ENCODE results near the gene MISP3.

The MISP3 gene

GRCh38 chr19:14053500-14053899 is 19.1 kb upstream of the MISP3 start:
- DNase-seq (ENCODE audit: low spot score) = no peak

- no peak for DNase-seq (ENCODE audit: low spot score)
These were observed 18.5 kb upstream of the MISP3 start for GRCh38 chr19:14054099-14054498.

DNA sequence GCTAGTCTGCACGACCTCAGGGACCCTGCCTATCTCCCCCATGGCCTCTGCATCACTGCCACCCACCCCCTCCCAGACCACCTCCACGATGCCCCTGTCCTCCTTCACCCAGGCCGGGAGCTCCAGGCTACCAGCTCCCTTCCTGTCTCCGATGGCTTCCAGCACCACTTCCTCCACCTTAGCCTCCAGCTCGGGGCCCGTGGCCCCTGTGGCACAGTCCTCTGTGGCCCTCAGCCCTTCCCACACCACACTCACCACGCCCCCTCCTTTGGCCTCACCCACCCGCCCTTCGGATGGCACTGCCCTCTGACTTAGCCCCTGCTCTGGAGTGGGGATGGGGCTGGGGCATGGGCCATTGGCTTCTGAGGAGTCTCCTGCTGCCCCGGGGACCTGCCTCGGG is 17.9 kb upstream of the MISP3 start:
- DNase-seq (ENCODE audit: low spot score) = no peak

DNA sequence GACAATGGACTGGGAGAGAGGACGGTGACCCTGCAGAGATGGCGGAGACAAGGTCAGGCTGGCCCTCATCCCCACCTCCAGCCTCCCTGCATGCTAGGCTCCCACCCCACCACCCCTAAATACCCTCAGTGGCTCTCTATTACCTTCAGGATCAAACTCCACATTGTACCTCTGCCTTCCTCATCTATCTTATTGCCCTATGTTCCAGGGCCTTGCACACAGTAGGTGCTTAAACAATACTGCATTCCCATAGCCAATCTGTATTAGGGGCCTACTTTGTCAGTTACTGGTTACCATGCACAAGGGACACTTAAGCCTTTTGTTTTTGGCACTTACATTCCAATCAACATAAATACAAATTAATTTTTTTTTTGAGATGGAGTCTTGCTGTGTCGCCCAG is 17.2 kb upstream of the MISP3 start:
- DNase-seq (ENCODE audit: low spot score) = no peak

- DNase-seq (ENCODE audit: low spot score) = no peak
These were observed 16.4 kb upstream of the MISP3 start for GRCh38 chr19:14056069-14056666.

DNA sequence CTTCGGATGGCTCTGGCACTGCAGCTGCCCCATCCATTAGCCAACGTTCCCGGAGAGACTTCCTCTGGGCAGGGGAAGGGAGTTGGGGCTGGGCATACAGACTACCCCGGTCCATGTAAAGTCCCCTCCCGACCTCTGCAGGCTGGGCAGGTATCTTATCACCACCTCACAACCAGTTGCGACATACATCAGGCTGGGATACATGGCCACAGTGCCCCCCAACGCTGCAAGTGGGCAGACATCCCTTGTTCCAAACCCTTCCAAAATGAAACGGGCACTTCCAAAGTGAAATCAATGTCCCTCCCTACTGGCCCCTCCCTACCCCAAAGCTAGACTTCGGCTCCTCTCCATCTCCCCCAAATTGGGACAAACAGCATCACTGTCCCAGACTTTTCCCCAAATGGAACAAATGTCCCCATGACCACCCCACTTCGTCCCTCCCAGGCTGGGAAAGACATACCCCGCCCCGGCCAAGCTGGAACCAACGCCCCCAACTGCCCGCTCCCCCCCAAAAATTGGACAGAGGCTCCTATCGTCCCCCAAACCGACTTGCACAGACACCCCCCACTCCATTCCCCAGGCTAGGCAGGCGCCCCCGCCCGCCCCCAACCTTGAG is 15.7 kb upstream of the MISP3 start:
- no peak for DNase-seq (ENCODE audit: low spot score)

DNA sequence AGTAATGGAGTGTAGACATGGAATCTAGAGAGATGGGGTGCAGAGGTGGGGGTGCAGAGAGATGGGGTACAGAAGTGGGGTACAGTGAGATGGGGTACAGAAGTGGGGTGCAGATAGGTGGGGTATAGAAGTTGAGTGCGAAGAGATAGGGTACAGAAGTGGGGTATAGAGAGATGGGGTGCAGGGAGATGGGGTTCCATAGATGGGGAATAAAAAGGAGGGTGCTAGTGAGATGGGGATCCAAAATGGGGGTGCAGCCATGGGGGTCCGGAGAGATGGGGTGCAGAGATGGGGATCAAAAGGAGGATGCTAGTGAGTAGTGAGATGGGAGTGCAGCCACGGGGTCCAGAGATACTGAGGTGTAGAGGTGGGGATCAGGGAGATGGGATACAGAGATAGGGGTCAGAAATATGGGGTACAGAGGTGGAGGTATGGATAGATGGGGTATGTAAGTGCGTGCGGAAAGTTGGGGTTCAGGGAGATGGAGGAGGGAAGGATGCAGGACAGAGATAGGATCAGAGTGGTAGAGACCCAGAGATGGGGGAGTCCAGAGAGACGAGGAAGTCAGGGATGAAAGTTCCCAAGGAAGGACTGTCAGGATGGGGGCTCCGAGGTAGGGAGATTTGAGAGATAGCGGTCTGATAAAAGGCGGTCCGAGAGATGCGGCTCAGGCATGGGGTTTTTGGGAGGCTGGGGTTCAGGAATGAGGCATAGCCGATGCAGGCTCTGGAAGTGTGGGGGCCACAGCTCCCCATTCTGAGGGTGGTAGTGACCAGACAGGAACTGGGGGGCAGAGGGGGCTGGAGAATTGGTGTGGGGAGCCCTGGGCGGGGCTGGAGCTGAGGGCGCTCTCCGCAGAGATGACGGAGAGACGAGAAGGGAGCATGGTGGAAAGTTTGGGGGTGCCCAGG is 14.1 kb upstream of the MISP3 start:
- no peak for DNase-seq (ENCODE audit: low spot score)

GRCh38 chr19:14059093-14059480 is 13.5 kb upstream of the MISP3 start:
- peak; percentile 44 for DNase-seq (ENCODE audit: low spot score)

DNA sequence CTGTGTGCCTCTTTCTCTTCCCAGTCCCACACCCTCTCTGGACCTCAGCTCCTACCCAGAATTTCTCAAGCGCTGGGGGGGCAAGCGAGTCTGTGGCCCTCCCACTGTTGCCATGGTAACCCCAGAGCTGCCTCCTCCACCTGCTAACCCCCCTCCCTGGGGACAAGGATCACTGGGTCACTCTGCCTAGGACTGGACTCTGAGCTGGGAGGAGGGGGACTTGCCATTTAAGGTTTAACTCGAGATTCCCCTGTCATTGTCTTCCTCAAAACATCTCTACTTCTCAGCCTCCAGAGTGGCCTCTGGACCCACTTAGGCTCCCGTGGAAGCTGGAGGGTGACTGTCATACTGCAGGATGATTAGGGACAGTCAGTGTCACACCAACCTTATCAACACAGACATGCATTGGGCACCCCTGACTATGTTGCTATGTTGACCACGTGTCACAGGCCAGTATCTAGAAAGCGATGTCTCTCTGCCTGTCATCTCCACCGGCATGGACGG is 12.9 kb upstream of the MISP3 start:
- no peak for DNase-seq (ENCODE audit: low spot score)

DNA sequence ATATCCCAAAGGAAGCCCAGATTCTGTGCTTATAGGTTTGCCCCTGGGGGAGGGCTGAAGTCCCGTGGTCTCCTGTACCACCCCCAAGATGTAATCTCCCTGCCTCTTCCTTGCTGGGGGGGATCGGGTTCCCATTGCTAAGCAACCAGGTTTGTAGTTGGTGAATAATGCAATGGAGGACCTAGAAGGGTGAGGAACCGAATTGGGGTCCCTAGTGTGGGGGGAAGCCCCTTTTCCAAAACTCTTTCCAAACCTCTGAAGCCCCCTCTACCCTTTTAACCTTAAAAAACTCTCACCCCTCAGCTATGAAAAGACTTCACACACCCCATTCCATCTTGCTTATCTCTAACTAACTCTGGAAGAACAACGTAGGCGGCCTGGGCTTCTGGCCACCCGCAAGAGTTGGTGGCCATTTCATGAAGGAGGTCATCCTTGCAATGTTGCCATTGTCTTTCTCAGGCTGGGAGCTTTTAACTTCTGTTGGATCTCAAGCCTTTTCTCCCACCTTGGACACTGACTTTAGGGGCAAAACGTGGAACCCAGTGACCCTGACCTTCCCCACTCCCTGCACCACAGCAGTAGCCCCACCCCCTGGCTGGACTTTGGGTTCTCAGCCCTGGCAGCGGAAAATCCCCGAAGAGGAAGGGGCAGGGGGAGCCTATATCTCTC is 11.4 kb upstream of the MISP3 start:
- DNase-seq (ENCODE audit: low spot score) = no peak

DNA sequence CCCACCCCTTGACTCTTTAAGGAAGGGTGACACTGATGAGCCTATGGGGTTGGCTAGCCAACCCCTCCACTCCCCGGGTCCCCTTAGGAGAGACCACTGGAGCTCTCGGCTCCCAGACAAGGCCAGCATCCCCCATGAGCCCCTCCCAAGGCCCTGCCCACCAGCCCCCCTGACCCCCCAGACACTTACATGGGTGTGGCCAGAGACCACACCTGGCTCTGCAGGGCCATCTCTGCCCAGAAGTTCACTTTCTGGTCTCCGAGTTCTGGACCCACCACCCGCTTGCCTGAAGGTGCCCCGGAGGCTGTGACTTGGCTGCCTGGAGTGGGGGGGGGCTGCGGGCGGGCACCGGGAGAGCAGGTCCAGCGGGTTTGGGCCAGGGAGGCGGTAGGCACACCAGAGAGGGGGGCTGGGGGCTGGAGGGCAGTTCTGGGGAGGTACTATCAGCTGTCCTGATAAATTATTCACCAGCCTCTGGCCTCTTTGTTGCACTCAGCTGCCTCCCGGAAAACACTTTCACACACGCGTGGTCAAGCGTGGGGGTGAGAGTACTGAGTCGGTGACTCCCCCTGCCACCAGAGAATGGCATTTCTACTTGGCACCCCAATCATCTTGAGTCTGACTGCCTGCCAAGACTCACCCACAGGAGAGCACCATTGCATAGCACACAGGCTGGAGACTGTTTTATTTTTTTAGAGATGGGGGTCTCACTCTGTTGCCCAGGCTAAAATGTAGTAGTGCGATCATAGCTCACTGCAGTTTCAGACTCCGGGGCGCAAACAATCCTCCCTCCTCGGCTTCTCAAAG is 10.6 kb upstream of the MISP3 start, which contains the start of gene PALM3:
Gene PALM3, minus strand, starts transcription at position 326 of the 807 bp plus-strand sequence. Its CDS starts 96 bp downstream, at position 230.
- DNase-seq (ENCODE audit: low spot score) = no peak

DNA sequence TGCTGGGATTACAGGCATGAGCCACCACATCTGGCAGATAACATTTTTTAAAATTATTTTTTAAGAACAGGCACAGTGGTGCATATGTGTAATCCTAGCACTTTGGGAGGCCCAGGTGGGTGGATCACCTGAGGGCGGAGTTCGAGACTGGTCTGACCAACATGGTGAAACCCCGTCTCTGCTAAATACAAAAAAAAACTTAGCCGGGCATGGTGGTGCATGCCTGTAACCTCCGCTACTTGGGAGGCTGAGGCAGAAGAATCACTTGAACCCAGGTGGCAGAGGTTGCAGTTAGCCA is 10.1 kb upstream of the MISP3 start:
- no peak for DNase-seq (ENCODE audit: low spot score)

GRCh38 chr19:14063105-14063504 is 9.5 kb upstream of the MISP3 start:
- DNase-seq (ENCODE audit: low spot score) = no peak

GRCh38 chr19:14066134-14066533 is 6.5 kb upstream of the MISP3 start:
- DNase-seq (ENCODE audit: low spot score) = no peak

DNA sequence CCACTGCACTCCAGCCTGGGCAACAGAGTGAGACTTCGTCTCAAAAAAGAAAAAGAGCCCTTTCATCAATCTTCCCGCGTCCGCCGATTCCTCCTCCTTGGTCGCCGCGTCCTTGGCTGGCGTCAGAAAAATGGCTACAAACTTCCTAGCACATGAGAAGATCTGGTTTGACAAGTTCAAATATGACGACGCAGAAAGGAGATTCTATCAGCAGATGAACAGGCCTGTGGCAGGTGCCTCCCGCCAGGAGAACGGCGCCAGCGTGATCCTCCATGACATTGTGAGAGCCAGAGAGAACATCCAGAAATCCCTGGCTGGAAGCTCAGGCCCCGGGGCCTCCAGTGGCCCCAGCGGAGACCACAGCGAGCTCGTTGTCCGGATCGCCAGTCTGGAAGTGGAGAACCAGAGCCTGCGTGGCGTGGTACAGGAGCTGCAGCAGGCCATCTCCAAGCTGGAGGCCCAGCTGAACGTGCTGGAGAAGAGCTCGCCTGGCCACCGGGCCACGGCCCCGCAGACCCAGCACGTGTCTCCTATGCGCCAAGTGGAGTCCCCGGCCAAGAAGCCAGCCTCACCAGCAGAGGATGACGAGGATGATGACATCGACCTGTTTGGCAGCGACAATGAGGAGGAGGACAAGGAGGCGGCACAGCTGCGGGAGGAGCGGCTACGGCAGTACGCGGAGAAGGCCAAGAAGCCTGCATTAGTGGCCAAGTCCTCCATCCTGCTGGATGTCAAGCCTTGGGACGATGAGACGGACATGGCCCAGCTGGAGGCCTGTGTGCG is 2.1 kb upstream of the MISP3 start:
- no peak for DNase-seq (ENCODE audit: low spot score)

DNA sequence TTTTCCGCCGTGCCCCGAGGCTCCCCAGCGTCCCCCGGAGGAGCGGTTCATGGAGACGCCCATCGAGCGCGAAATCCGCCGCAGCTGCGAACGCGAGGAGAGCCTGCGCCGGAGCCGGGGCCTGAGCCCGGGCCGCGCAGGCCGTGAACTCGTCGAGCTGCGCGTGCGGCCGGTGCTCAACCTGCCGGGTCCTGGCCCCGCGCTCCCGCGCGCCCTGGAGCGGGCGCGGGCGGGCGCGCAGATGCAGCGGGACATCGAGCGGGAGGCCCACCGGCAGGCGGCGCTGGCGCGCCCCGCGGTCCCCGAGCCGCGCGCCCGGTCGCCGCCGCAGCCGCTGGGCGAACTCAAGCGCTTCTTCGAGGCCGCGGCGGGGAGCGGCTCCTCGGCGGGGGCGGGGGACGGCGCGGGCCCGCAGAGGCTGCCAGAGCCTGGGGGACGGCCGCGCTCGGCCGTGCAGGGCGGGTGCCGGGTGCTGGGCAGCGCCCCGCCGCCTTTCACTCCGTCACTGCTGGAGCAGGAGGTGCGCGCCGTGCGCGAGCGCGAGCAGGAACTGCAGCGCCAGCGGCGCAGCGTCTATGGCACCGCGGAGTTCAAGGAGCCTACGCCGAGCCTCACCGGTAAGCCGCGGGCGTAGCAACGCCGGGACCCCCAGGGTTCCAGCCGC is 807 bp downstream of the MISP3 start:
- peak; percentile 73 for DNase-seq (ENCODE audit: low spot score)

- peak; percentile 15 for DNase-seq (ENCODE audit: low spot score)
These were observed 1.6 kb downstream of the MISP3 start for GRCh38 chr19:14073925-14074838.

DNA sequence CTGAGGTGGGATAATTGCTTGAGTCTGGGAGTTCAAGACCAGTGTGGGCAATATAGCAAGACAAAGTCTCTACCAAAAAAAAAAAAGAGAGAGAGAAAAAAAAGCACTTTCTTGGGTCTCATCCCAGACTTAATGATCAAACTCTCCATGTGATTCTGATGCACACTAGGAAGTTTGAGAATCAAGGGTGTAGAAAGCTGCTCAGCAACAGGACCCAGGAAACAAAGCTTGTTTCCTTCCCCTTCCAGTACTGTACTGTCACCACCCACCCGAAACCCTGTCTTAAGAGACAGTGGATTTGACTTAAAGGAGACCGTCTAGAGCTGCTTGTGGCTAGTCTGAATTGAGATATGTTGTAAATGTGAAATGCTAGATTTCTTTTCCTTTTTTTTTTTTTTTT is 5.8 kb downstream of the MISP3 start:
- no peak for DNase-seq (ENCODE audit: low spot score)
